HG02642 (cell line): ENCODE data around the gene GAB1.
A peak's percentile ranks its signal among the peaks of the same experiment; 100 is the strongest.

Source experiments
- ATAC-seq: cut with Tn5 transposase; IDR thresholded peaks from one replicate; pipeline ENCODE4 v1.9.1; 2021; ENCODE audit warnings: mild to moderate bottlenecking; ENCODE audit not compliant: unreplicated experiment, poor library complexity

The GAB1 gene

GRCh38 chr4:143407474-143407873 lies 70.8 kb downstream of the GAB1 start:
- no peak for ATAC-seq

DNA sequence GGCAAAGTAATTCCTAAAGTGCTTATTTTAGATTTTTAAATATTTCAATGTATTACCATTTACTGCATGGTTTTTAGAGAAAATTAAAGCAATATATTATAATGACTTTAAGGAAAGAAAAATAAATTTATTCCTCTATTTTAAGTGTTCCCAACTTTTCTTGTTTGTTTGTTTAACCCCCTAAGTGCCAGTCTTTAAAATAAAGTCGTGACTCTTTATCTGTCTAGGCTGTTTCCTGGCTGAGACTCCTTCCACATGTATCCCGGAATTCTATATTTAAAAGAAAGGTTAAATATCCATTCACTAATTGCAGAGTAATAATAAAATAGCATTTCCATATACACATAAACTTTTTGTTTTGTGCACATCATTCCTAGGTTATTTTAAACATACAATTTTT lies 71.2 kb downstream of the GAB1 start:
- ATAC-seq: no peak

- no peak for ATAC-seq
Measured at GRCh38 chr4:143410015-143410414, 73.3 kb downstream of the GAB1 start.

- ATAC-seq: no peak
Measured at GRCh38 chr4:143411527-143412419, 75.1 kb downstream of the GAB1 start.

DNA sequence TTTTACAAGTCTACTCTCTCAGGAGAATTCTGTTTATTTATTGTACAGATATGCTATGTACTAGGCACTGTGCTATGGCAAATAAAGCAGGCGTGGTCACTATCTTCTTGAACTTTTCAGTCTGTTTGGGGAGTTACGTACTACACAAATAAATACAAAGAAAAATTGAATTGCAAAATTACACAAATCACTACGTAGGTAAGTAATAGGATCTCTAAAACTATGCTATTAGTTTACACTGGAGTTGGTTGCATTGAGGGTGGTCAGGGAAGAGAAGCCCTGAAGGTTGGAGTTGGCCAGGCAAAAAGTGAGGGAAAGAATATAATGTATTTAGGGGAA lies 75.7 kb downstream of the GAB1 start:
- ATAC-seq: no peak

DNA sequence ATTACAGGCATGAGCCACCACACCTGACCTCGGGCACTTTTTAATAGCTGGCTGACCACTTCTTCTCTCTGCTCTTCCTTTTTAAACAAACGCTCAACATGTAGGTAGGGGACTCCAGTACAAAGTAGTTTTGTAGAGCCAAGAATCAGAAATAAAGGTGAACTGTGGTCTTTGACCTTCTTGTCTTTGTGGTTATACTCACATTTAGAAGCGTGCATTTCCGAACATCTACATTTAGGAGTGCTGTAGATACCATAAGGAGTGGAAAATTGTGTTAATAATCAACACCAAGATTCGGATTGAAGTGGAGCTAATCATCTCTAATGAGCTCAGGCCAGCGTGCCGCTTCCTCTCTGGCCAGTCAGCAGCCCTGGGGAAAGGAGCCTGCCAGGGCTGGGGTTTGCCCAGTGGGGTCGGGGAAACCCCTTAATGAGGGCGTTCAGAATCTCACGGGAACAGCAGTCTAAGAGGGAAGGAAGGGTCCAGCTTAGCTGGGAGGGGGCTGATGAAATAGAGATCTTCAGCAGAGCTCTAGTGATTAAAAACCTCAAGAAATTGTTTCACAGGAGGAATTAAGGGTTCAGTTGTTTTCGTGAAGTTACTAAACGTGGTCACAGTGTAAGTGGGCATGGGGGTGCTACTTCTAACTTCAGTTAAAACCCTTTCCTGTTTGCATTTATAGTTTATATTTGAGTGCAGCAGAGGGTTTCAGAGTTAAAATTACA lies 81.2 kb downstream of the GAB1 start:
- peak; percentile 96 for ATAC-seq

GRCh38 chr4:143420227-143420626 lies 83.6 kb downstream of the GAB1 start:
- no peak for ATAC-seq

DNA sequence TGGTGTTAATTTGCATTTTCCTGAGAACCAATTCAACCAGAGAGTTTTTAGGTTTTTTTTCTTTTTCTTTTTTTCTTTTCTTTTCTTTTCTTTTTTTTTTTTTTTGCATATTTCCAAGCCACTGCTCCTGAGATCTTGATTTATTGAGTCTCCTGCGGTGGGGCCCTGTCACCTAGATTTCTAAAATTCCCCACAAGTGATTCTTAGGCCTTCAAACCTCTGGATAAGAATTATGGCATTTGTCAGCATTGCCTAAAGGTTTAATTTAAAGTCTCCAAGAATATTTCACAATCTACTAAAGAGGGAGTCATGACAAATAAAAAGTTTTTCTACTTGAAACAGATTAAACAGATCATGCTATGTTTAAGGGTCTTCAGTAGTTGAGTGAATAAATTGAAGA lies 84.9 kb downstream of the GAB1 start:
- no peak for ATAC-seq

DNA sequence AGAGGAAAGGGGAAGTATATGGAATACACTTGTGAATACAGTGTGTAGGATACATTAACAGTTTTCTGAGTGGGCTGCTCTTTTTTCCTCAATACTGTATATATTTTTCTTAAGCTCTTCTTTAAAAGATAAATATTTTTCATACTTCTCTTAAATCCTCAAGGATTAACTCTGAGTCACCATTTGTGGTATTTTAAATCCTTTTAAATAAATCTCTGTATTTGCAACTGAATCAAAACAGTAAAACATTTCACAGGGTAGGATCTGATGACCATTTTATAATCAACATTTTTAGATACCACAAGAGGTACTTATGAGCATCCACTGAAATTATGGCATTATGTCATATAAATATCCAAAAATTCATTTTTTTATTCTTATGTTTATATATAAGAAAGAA lies 87.6 kb downstream of the GAB1 start:
- ATAC-seq: no peak

GRCh38 chr4:143431526-143432257 lies 95.0 kb downstream of the GAB1 start:
- ATAC-seq: no peak

DNA sequence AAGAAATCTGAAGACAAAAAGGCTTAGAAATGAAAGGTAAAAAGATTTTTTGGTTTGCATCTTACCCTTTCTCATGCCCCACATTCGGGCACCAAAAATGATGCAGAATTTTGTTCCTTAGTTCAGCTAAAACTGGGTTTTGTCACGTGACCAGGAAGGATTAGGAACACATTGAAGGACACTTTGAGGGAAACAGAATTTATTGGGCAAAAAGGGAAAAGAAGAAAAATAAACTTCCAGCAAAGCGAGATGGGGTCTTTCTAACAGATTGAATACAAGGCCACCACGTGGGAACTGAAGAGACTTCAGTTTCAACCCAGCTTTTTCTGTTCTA lies 95.5 kb downstream of the GAB1 start:
- no peak for ATAC-seq

DNA sequence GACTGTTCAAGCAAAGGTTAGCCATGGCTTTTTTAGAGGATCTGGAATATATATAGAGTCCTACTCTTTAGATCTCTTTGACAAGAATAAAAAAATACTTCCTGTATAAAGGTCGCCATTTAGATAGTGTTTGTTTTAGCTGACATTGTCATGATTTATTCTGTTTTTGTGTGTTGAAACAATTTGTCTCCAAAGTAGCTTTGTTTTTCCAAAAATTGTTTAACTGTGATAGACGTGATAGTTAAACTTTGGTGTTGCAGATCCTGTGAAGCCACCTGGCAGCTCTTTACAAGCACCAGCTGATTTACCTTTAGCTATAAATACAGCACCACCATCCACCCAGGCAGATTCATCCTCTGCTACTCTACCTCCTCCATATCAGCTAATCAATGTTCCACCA lies 96.6 kb downstream of the GAB1 start:
- no peak for ATAC-seq

DNA sequence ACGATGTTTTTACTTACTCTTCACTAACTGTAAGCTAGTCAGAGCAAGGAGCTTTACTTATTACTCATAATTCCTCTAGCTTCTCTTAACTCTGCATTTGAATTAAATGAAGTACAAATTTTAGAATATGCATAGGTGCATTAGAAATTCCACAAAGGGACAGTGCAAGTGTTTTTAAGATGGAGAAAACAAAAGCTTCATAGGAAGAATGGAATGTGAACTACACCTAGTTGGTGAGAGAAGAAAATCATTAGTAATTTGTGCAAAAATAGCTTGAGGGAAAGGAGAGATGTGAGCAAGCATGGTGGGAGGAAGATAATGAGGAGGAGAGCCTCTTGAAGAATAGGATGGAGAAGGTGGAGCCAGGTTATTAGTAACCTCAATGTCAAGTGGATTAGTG lies 99.3 kb downstream of the GAB1 start:
- no peak for ATAC-seq

- ATAC-seq: no peak
Measured at GRCh38 chr4:143437476-143437875, 100.8 kb downstream of the GAB1 start.

DNA sequence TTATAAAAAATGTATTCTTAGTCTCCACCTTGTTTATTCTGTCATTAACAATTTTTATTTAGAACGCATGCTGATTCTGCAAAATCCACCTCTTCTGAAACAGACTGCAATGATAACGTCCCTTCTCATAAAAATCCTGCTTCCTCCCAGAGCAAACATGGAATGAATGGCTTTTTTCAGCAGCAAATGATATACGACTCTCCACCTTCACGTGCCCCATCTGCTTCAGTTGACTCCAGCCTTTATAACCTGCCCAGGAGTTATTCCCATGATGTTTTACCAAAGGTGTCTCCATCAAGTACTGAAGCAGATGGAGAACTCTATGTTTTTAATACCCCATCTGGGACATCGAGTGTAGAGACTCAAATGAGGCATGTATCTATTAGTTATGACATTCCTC lies 101.3 kb downstream of the GAB1 start:
- ATAC-seq: no peak

DNA sequence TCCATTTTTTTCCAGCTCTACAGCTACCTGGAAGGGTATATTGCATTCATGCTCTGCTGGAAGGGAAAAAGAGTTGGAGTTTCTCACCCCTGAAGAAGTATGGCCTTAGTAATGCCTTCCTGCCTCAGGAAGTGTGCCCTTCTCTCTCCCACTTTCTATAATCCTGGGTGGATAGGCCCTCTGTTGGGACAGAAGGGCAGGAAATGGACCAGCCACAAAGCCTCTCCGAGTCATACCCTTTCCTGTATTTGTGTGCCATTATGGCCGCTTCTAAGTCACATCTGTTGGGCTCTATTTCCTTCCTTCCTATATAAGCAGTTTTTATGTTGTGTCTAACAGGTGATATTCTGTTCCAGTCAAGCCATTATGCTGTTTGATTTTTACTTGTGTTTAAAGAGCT lies 102.0 kb downstream of the GAB1 start:
- ATAC-seq: no peak

DNA sequence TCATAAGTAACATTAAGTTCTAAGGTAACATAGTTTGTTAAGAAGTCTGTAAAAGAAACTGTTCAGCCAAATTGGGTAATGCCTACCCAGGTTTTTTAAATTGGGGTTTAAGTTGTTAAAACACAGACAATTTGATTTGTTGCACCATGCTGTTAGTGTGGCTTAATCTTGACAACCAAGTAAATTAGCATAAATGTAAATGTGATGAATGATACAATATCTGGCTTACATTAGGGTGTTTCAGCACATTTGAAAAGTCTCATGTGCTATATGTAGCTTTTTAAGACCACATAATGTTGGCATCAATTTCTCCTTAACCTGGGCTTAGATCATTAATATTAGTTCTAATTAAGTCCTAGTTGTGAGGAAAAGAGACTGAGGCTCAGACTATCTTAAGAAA lies 104.4 kb downstream of the GAB1 start:
- no peak for ATAC-seq

DNA sequence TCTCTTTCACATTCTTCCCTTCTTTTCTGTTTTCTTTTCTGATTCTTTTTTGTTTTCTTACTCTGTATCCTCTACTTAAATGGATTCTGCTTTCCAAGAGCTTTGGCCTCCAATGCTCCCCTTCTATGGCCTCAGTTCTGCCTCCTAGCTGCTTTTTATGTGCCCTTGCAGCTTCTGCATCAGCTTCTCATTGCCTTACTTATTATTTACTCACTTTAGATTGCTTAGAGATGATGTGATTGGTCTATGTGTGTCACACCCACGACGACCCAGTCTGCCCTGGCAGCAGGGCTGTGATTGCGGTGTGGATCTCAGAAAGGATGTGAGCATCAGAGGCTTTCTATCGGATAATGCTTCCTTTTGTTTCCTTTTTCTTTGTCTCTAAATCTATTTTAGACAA lies 105.0 kb downstream of the GAB1 start:
- no peak for ATAC-seq

DNA sequence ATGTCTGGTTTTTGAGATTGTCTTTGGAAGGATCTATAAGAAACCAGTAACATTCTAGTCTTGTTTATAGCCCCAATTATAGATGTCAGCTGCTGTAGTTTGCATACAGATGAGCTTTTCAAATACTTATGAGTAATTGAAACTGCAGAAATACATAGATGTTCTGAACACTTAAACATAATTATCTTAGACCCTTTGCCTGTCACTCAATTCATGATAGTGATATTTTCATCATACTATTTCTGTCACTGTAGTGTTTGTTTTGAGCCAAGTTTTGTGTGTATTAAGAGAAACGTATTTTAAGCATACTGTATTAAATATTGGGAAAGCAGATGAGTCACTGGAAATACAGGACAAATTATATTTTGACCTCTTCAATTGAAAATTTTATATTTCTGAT lies 107.1 kb downstream of the GAB1 start:
- ATAC-seq: no peak

DNA sequence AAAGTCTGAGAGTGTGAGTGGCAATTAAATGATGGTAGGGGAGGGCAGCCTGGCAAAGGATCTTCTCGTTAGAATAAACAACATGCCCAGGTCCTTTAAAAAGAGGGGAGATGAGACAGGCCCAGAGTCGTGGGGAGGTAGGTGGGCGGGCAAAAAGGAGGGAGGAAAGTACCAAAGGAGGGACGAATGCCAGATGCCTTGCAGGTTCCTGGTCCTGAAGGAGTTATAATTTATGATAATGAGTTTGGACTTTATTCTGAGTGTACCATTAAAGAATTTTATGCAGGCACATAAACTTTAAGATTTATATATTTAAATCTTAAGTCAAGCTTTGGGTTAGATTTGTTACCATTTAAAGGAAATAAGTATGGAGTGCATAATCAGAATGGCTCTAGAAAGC lies 114.5 kb downstream of the GAB1 start:
- ATAC-seq: no peak

- no peak for ATAC-seq
Measured at GRCh38 chr4:143455211-143455610, 118.5 kb downstream of the GAB1 start.
